HepG2 (cell line): ENCODE data around the gene TSEN34. TPM values are rescaled to one million over a fixed set of nuclear protein-coding genes. Genes with fewer than 3 reads are reported as not detected.

Experiments used
- ATF7 ChIP-seq, 2 experiments: fragments of 450-650 bp in 1 of 2; sonication (generic) in 1 of 2; formaldehyde crosslinking in 1 of 2; IDR thresholded peaks; 2 replicates each; pipeline versions ENCODE4 v1.4.0 to v1.6.1; 2016 to 2020; ENCODE audit warnings: antibody characterized with exemption in 1 of 2, mild to moderate bottlenecking in 1 of 2, missing genetic modification reagents in 1 of 2
- CENPBD1 ChIP-seq: sonication (generic); formaldehyde crosslinking; IDR thresholded peaks from 2 replicates; pipeline ENCODE4 v1.8.0; 2022; ENCODE audit warnings: missing genetic modification reagents, low read depth, mild to moderate bottlenecking, borderline replicate concordance
- DNMT1 ChIP-seq: sonication (generic); formaldehyde crosslinking; IDR thresholded peaks from 2 replicates; pipeline ENCODE4 v1.5.1; 2020; ENCODE audit warnings: mild to moderate bottlenecking, missing genetic modification reagents
- EED ChIP-seq: sonication (generic); formaldehyde crosslinking; IDR thresholded peaks from 2 replicates; pipeline ENCODE4 v1.5.0; 2020; ENCODE audit warnings: mild to moderate bottlenecking, missing genetic modification reagents
- FOXP4 ChIP-seq: sonication (generic); formaldehyde crosslinking; IDR thresholded peaks from 2 replicates; pipeline ENCODE4 v1.4.0; 2020; ENCODE audit warnings: missing genetic modification reagents
- FUBP1 ChIP-seq: sonication (generic); formaldehyde crosslinking; IDR thresholded peaks from 2 replicates; pipeline ENCODE4 v1.5.1; 2020; ENCODE audit warnings: missing genetic modification reagents, mild to moderate bottlenecking, borderline replicate concordance
- JDP2 ChIP-seq: sonication (generic); formaldehyde crosslinking; IDR thresholded peaks from 2 replicates; pipeline ENCODE4 v1.8.1; 2022; ENCODE audit warnings: missing genetic modification reagents, borderline replicate concordance
- MAZ ChIP-seq, 2 experiments: sonication (generic) in 1 of 2; formaldehyde crosslinking in 1 of 2; IDR thresholded peaks; 2 replicates each; pipeline versions ENCODE4 v1.5.0 to v1.6.1; 2012 to 2020; ENCODE audit warnings: low read depth in 2 of 2, mild to moderate bottlenecking in 2 of 2, borderline replicate concordance in 1 of 2, improper control_type of control experiment in 1 of 2, low read length in 1 of 2, missing genetic modification reagents in 1 of 2, moderate library complexity in 1 of 2
- NBN ChIP-seq: fragments of 450-650 bp; conservative IDR thresholded peaks from 2 replicates; pipeline ENCODE4 v1.6.1; 2017
- PHB2 ChIP-seq: fragments of 450-650 bp; IDR thresholded peaks from 2 replicates; pipeline ENCODE4 v1.6.1; 2018; ENCODE audit not compliant: partially characterized antibody
- PRMT3 ChIP-seq: sonication (generic); formaldehyde crosslinking; IDR thresholded peaks from 2 replicates; pipeline ENCODE4 v1.8.1; 2022; ENCODE audit warnings: low read depth, mild to moderate bottlenecking, moderate library complexity, missing genetic modification reagents, borderline replicate concordance
- RBFOX2 ChIP-seq: fragments of 200-400 bp; formaldehyde crosslinking; IDR thresholded peaks from 2 replicates; pipeline ENCODE4 v1.6.1; 2017; ENCODE audit warnings: low read depth, mild to moderate bottlenecking, low read length
- SATB2 ChIP-seq: sonication (generic); formaldehyde crosslinking; IDR thresholded peaks from 2 replicates; pipeline ENCODE4 v1.5.0; 2020; ENCODE audit warnings: missing genetic modification reagents
- SP4 ChIP-seq: sonication (generic); formaldehyde crosslinking; IDR thresholded peaks from 2 replicates; pipeline ENCODE4 v1.8.1; 2023; ENCODE audit warnings: mild to moderate bottlenecking, missing genetic modification reagents
- ZBTB20 ChIP-seq: sonication (generic); formaldehyde crosslinking; IDR thresholded peaks from 2 replicates; pipeline ENCODE4 v1.8.1; 2023; ENCODE audit warnings: missing genetic modification reagents, low read depth, mild to moderate bottlenecking, borderline replicate concordance
- ZBTB42 ChIP-seq: sonication (generic); formaldehyde crosslinking; IDR thresholded peaks from 2 replicates; pipeline ENCODE4 v1.5.0; 2020; ENCODE audit warnings: mild to moderate bottlenecking, missing genetic modification reagents
- ZBTB7A ChIP-seq: sonication (generic); formaldehyde crosslinking; IDR thresholded peaks from 2 replicates; pipeline ENCODE4 v1.8.0; 2022; ENCODE audit warnings: mild to moderate bottlenecking, missing genetic modification reagents
- ZC3H13 ChIP-seq: sonication (generic); formaldehyde crosslinking; IDR thresholded peaks from 2 replicates; pipeline ENCODE4 v1.8.1; 2023; ENCODE audit warnings: mild to moderate bottlenecking, missing genetic modification reagents, moderate library complexity
- ZNF30 ChIP-seq: sonication (generic); formaldehyde crosslinking; IDR thresholded peaks from 2 replicates; pipeline ENCODE4 v1.5.0; 2020; ENCODE audit warnings: mild to moderate bottlenecking, missing genetic modification reagents
- ZNF329 ChIP-seq: sonication (generic); formaldehyde crosslinking; IDR thresholded peaks from 2 replicates; pipeline ENCODE4 v1.9.0; 2021; ENCODE audit warnings: low read depth, mild to moderate bottlenecking, missing genetic modification reagents
- ZNF451 ChIP-seq: sonication (generic); formaldehyde crosslinking; IDR thresholded peaks from 2 replicates; pipeline ENCODE4 v1.5.0; 2020; ENCODE audit warnings: mild to moderate bottlenecking, missing genetic modification reagents
- ZNF484 ChIP-seq: sonication (generic); formaldehyde crosslinking; IDR thresholded peaks from 2 replicates; pipeline ENCODE4 v1.5.1; 2020; ENCODE audit warnings: mild to moderate bottlenecking, low read depth, missing genetic modification reagents, borderline replicate concordance
- ZNF740 ChIP-seq: sonication (generic); formaldehyde crosslinking; IDR thresholded peaks from 2 replicates; pipeline ENCODE4 v1.4.0; 2020; ENCODE audit warnings: missing genetic modification reagents
- ZSCAN20 ChIP-seq: sonication (generic); formaldehyde crosslinking; IDR thresholded peaks from 2 replicates; pipeline ENCODE4 v1.4.0; 2020; ENCODE audit warnings: missing genetic modification reagents, mild to moderate bottlenecking, borderline replicate concordance
- ZSCAN29 ChIP-seq: sonication (generic); formaldehyde crosslinking; conservative IDR thresholded peaks from 2 replicates; pipeline ENCODE4 v1.4.0; 2020; ENCODE audit warnings: mild to moderate bottlenecking, missing genetic modification reagents
- polyA plus RNA-seq, 8 experiments: library from polyadenylated mRNA; depleted of rRNA in 3 of 8; stranded (reverse) in 7 of 8; unstranded in 1 of 8; fragments of >200 nt; fragmentation: Illumina TruSeq in 4 of 8; extraction: Trizol in 4 of 8; gene quantifications; 2 replicates each; pipeline versions ENCODE4 v1.2.1 to v1.2.3, GENCODE V29; 2011 to 2016; ENCODE audit warnings: low read depth in 4 of 8, missing spikeins in 1 of 8, mixed read lengths in 1 of 8; ENCODE audit not compliant: insufficient read depth in 1 of 8
- total RNA-seq, 5 experiments: library from RNA; depleted of rRNA; stranded (reverse); fragments of >200 nt; fragmentation: Illumina TruSeq; extraction: Trizol; gene quantifications; 2 replicates each; pipeline ENCODE4 v1.2.3, GENCODE V29; 2016; ENCODE audit warnings: low read depth in 1 of 5

TSEN34 gene
- total and polyA plus RNA-seq, 2 of the 13 experiments (the other 11 are each of a cell fraction or from before 2014, with no cell fraction given) = 55.1 to 65.4 TPM

GRCh38 chr19:54201172-54201701, 10.1 kb downstream of the TSEN34 start (continued):
- no peak for TF ChIP-seq ZNF484
- TF ChIP-seq ZSCAN20 (CRISPR knock-in tag) = peak; percentile 43; the same call in 1 of the 2 replicates
- peak; percentile 39; the same call in 1 of the 2 replicates for TF ChIP-seq ZC3H13 (CRISPR knock-in tag)
- no peak for TF ChIP-seq ZNF451 (CRISPR knock-in tag)
- no peak for TF ChIP-seq NBN
- no peak for TF ChIP-seq SP4
- TF ChIP-seq DNMT1 (CRISPR knock-in tag) = no peak
- TF ChIP-seq ZBTB7A = no peak
- no peak for TF ChIP-seq ATF7 (IDR thresholded peaks at IDR 0.05)
- no peak for TF ChIP-seq ATF7 (CRISPR knock-in tag; IDR thresholded peaks at IDR 0.05)
- TF ChIP-seq FUBP1 (CRISPR knock-in tag) = 0 out of 2 replicates have a peak, but pooled peaks have one; percentile 1
- no peak; the same call in 1 of the 2 replicates for TF ChIP-seq SATB2 (CRISPR knock-in tag)
- TF ChIP-seq MAZ (IDR thresholded peaks at IDR 0.05; ENCODE audit: borderline replicate concordance, low read depth, low read length) = no peak
- TF ChIP-seq MAZ (CRISPR knock-in tag; IDR thresholded peaks at IDR 0.05; ENCODE audit: low read depth) = no peak
- TF ChIP-seq EED (CRISPR knock-in tag) = no peak
- TF ChIP-seq ZBTB42 (CRISPR knock-in tag) = no peak
- TF ChIP-seq JDP2 (CRISPR knock-in tag) = no peak
- TF ChIP-seq ZBTB20 = peak; percentile 70; the same call in 1 of the 2 replicates
- TF ChIP-seq RBFOX2 = peak; percentile 57; the same call in 1 of the 2 replicates
- no peak for TF ChIP-seq PHB2
- peak; percentile 72; the same call in 1 of the 2 replicates for TF ChIP-seq ZNF30 (CRISPR knock-in tag)
- TF ChIP-seq PRMT3 = no peak
- no peak for TF ChIP-seq FOXP4 (CRISPR knock-in tag)
- TF ChIP-seq ZNF740 (CRISPR knock-in tag) = 0 out of 2 replicates have a peak, but pooled peaks have one; percentile 9
- TF ChIP-seq CENPBD1 (CRISPR knock-in tag) = 0 out of 2 replicates have a peak, but pooled peaks have one; percentile 29
- TF ChIP-seq ZNF329 = 0 out of 2 replicates have a peak, but pooled peaks have one; percentile 14
- 0 out of 2 replicates have a peak, but pooled peaks have one; percentile 14 for TF ChIP-seq ZSCAN29 (CRISPR knock-in tag)
